HCT116 (cell line): ENCODE results near the gene RYR2. TPM values are rescaled to one million over a fixed set of nuclear protein-coding genes. Genes with fewer than 3 reads are reported as not detected.

Experiments used
- ATAC-seq: fragments of 200-7000 bp; cut with Tn5 transposase; 2 replicates; pipeline ENCODE4 v1.9.1; 2020; ENCODE audit warnings: mild to moderate bottlenecking, moderate library complexity
- BruUV-seq: library from RNA; stranded (reverse); fragments of 400-500 nt; replicated peaks from 2 replicates; lab custom pipeline; 2021; lab: Mats Ljungman, UMichigan
- CTCF ChIA-PET: fragments of 300-600 bp; sonication (Branson Sonifier 250); formaldehyde crosslinking; loops from one replicate; lab custom pipeline; 2021; ENCODE audit warnings: antibody characterized with exemption; lab: Charles Lee
- POLR2A ChIA-PET: fragments of 300-600, 350-600 bp; sonication (Branson Sonifier 250); formaldehyde crosslinking; loops from one replicate; lab custom pipeline; 2021; ENCODE audit warnings: antibody characterized with exemption; lab: Charles Lee
- RAD21 ChIA-PET, 2 experiments: fragments of 300-600 bp; sonication (Branson Sonifier 250); formaldehyde crosslinking; loops; one replicate each; lab custom pipeline; 2023; ENCODE audit warnings: low total read pairs in 2 of 2; ENCODE audit not compliant: uncharacterized antibody in 2 of 2, unreplicated experiment in 2 of 2, low non-redundant PET in 1 of 2; lab: Charles Lee
- DNase-seq: peaks from one replicate; pipeline ENCODE4 v3.0.0-alpha.2; 2010; ENCODE audit warnings: low read depth, low spot score
- H2AFZ ChIP-seq: fragments of 200-600 bp; shearing (Covaris generic), sonication (generic); 2 replicates; pipeline ENCODE4 v1.6.1; 2017; ENCODE audit warnings: low read depth, mixed run types, mixed read lengths, antibody characterized with exemption, low read length; ENCODE audit not compliant: poor library complexity, severe bottlenecking
- H3K27ac ChIP-seq: 2 replicates; pipeline ENCODE4 v1.5.1; 2012; ENCODE audit warnings: low read depth, low read length
- H3K27me3 ChIP-seq: fragments of 200-600 bp; sonication (generic); 2 replicates; pipeline ENCODE4 v1.6.1; 2016; ENCODE audit warnings: mixed run types, low read length, mixed read lengths; ENCODE audit not compliant: insufficient read depth
- H3K36me3 ChIP-seq, 2 experiments: fragments of 200-500 bp in 1 of 2; fragments of 200-600 bp in 1 of 2; sonication (Bioruptor generic) in 1 of 2; sonication (generic) in 1 of 2; 2 replicates each; pipeline versions ENCODE4 v1.5.1 to v1.6.1; 2014 to 2016; ENCODE audit warnings: low read length in 2 of 2, inconsistent platforms in 1 of 2, mixed read lengths in 1 of 2, mixed run types in 1 of 2; ENCODE audit not compliant: insufficient read depth in 2 of 2, control insufficient read depth in 1 of 2
- H3K4me1 ChIP-seq, 2 experiments: fragments of 200-600 bp in 1 of 2; sonication (generic) in 1 of 2; 2 replicates each; pipeline versions ENCODE4 v1.5.1 to v1.6.1; 2012 to 2017; ENCODE audit warnings: low read length in 2 of 2, inconsistent platforms in 1 of 2, mild to moderate bottlenecking in 1 of 2, mixed read lengths in 1 of 2, mixed run types in 1 of 2, moderate library complexity in 1 of 2; ENCODE audit not compliant: insufficient read depth in 2 of 2, control insufficient read depth in 1 of 2
- H3K4me2 ChIP-seq: fragments of 200-600 bp; sonication (generic); 2 replicates; pipeline ENCODE4 v1.6.1; 2017; ENCODE audit warnings: mixed run types, low read length, mixed read lengths
- H3K4me3 ChIP-seq, 2 experiments: fragments of 200-600 bp in 1 of 2; sonication (generic) in 1 of 2; replicated peaks in 1 of 2; 2 replicates each; pipeline ENCODE4 v1.5.1; 2011 to 2016; ENCODE audit warnings: low read length in 2 of 2, control low read depth in 1 of 2, low read depth in 1 of 2, mild to moderate bottlenecking in 1 of 2, mixed read lengths in 1 of 2, mixed run types in 1 of 2
- H3K79me2 ChIP-seq: fragments of 200-600 bp; sonication (generic); 2 replicates; pipeline ENCODE4 v1.6.1; 2017; ENCODE audit warnings: mild to moderate bottlenecking, mixed run types, low read length, moderate library complexity, mixed read lengths; ENCODE audit not compliant: insufficient read depth
- H3K9ac ChIP-seq: fragments of 200-600 bp; sonication (generic); 2 replicates; pipeline ENCODE4 v1.6.1; 2016; ENCODE audit warnings: low read length, mixed read lengths
- H3K9me2 ChIP-seq: fragments of 200-600 bp; sonication (generic), shearing (Covaris generic); 2 replicates; pipeline ENCODE4 v1.6.1; 2017; ENCODE audit warnings: mixed run types, mild to moderate bottlenecking, moderate library complexity; ENCODE audit not compliant: insufficient read depth
- H3K9me3 ChIP-seq, 2 experiments: fragments of 200-500 bp in 1 of 2; fragments of 200-600 bp in 1 of 2; sonication (Bioruptor generic) in 1 of 2; sonication (generic) in 1 of 2; 2 replicates each; pipeline ENCODE4 v1.6.1; 2014 to 2017; ENCODE audit warnings: low read length in 2 of 2, mixed read lengths in 2 of 2, inconsistent platforms in 1 of 2, low read depth in 1 of 2, mild to moderate bottlenecking in 1 of 2, mixed run types in 1 of 2, moderate library complexity in 1 of 2; ENCODE audit not compliant: control insufficient read depth in 1 of 2, insufficient read depth in 1 of 2
- H4K20me1 ChIP-seq: fragments of 200-600 bp; sonication (generic), shearing (Covaris generic); 2 replicates; pipeline ENCODE4 v1.6.1; 2017; ENCODE audit warnings: mixed run types, mild to moderate bottlenecking, moderate library complexity; ENCODE audit not compliant: insufficient read depth
- CBX3 ChIP-seq: IDR thresholded peaks from 2 replicates; pipeline ENCODE4 v1.6.1; 2012; ENCODE audit warnings: low read depth
- CEBPB ChIP-seq: IDR thresholded peaks from 2 replicates; pipeline ENCODE4 v1.6.1; 2012; ENCODE audit warnings: low read depth
- CTCF ChIP-seq, 3 experiments: fragments of 200-600 bp in 1 of 3; sonication (generic) in 1 of 3; IDR thresholded peaks in 2 of 3; conservative IDR thresholded peaks in 1 of 3; 2 replicates each; pipeline ENCODE4 v1.5.1; 2012 to 2017; ENCODE audit warnings: low read depth in 2 of 3, low read length in 2 of 3, antibody characterized with exemption in 1 of 3, borderline replicate concordance in 1 of 3, control low read depth in 1 of 3, mild to moderate bottlenecking in 1 of 3, mixed read lengths in 1 of 3, mixed run types in 1 of 3, moderate library complexity in 1 of 3; ENCODE audit not compliant: insufficient read depth in 1 of 3
- EZH2 ChIP-seq: fragments of 200-600 bp; sonication (generic); IDR thresholded peaks from 2 replicates; pipeline ENCODE4 v1.6.1; 2017; ENCODE audit warnings: antibody characterized with exemption, mixed run types
- EZH2phosphoT487 ChIP-seq: fragments of 200-600 bp; IDR thresholded peaks from 2 replicates; pipeline ENCODE4 v1.6.1; 2018; ENCODE audit warnings: antibody characterized with exemption, borderline replicate concordance
- FOSL1 ChIP-seq: IDR thresholded peaks from 2 replicates; pipeline ENCODE4 v1.6.1; 2012; ENCODE audit warnings: low read depth
- JUND ChIP-seq: IDR thresholded peaks from 2 replicates; pipeline ENCODE4 v1.6.1; 2012
- MAX ChIP-seq: IDR thresholded peaks from 2 replicates; pipeline ENCODE4 v1.6.1; 2012
- POLR2A ChIP-seq: IDR thresholded peaks from 2 replicates; pipeline ENCODE4 v1.7.0; 2011; ENCODE audit warnings: borderline replicate concordance; ENCODE audit not compliant: insufficient read depth, insufficient read length; ENCODE audit errors: extremely low read depth
- RAD21 ChIP-seq: IDR thresholded peaks from 2 replicates; pipeline ENCODE4 v1.6.1; 2012; ENCODE audit warnings: low read depth, mild to moderate bottlenecking
- SIN3A ChIP-seq: IDR thresholded peaks from 2 replicates; pipeline ENCODE4 v1.6.1; 2012; ENCODE audit warnings: low read depth
- SP1 ChIP-seq: IDR thresholded peaks from 2 replicates; pipeline ENCODE4 v1.6.1; 2012; ENCODE audit warnings: low read depth
- SRF ChIP-seq: IDR thresholded peaks from 2 replicates; pipeline ENCODE4 v1.6.1; 2012; ENCODE audit warnings: low read depth
- TCF7L2 ChIP-seq: IDR thresholded peaks from 2 replicates; pipeline ENCODE4 v1.7.0; 2011; ENCODE audit warnings: borderline replicate concordance, inconsistent platforms; ENCODE audit not compliant: insufficient read depth, insufficient read length; ENCODE audit errors: extremely low read depth
- YY1 ChIP-seq: IDR thresholded peaks from 2 replicates; pipeline ENCODE4 v1.6.1; 2011; ENCODE audit warnings: low read length, low read depth, moderate library complexity, mild to moderate bottlenecking; ENCODE audit not compliant: insufficient replicate concordance; ENCODE audit errors: extremely low read depth
- ZBTB33 ChIP-seq: IDR thresholded peaks from 2 replicates; pipeline ENCODE4 v1.6.1; 2011; ENCODE audit warnings: mild to moderate bottlenecking, low read length, moderate library complexity; ENCODE audit not compliant: insufficient replicate concordance; ENCODE audit errors: extremely low read depth
- ZFX ChIP-seq: fragments of 450-650 bp; IDR thresholded peaks from 2 replicates; pipeline ENCODE4 v1.6.1; 2017
- ZNF274 ChIP-seq: fragments of 200-500 bp; sonication (Bioruptor generic); IDR thresholded peaks from 2 replicates; pipeline ENCODE4 v1.6.1; 2014; ENCODE audit warnings: mild to moderate bottlenecking, low read depth, low read length, inconsistent platforms
- intact Hi-C: fragments of 100-400 bp; cut with micrococcal nuclease; formaldehyde crosslinking; loops from 2 replicates; pipeline ENCODE4 v1.10.0; 2022
- total RNA-seq: library from RNA; stranded (reverse); gene quantifications from one replicate; pipeline ENCODE4 v1.2.1, GENCODE V29; 2021; ENCODE audit not compliant: unreplicated experiment

The RYR2 gene
- total RNA-seq, 1 experiment from 2014 or later = 0.02 TPM

GRCh38 chr1:237341391-237341790, 299.4 kb downstream of the RYR2 start:
- ChIA-PET RAD21 (no interaction called here), POLR2A (no interaction called here), CTCF (no interaction called here)
- Histone ChIP-seq H3K9me3 (no peaks in the 10 kb centered on the region; a peak in 1 of 4 replicates), H3K4me1 (no peaks in the 10 kb centered on the region), H3K27me3 (no peaks in the 10 kb centered on the region), H3K79me2 (no peaks in the 10 kb centered on the region), H3K4me3 (no peak overlapping the region), H3K9me2 (no peaks in the 10 kb centered on the region), H2AFZ (no peak overlapping the region), H4K20me1 (no peaks in the 10 kb centered on the region), H3K4me2 (no peak overlapping the region), H3K9ac (no peak overlapping the region), H3K36me3 (no peaks in the 10 kb centered on the region), H3K27ac (no peak overlapping the region)
- intact Hi-C loops = no loop called here
- ATAC-seq (no peak), DNase-seq (no peak)
- no peak for TF ChIP-seq CTCF (IDR thresholded peaks at IDR 0.05 in 2 of 3, conservative IDR thresholded peaks at IDR 0.05 in 1 of 3; ENCODE audit: borderline replicate concordance in 1 of 3, insufficient read depth in 1 of 3, low read depth in 2 of 3, low read length in 2 of 3)
- TF ChIP-seq SIN3A = no peak
- no peak for TF ChIP-seq FOSL1
- no peak for TF ChIP-seq CBX3
- no peak for TF ChIP-seq CEBPB
- no peak for TF ChIP-seq SP1
- no peak for TF ChIP-seq EZH2
- no peak for TF ChIP-seq JUND
- TF ChIP-seq ZFX = no peak
- no peak for TF ChIP-seq EZH2phosphoT487
- no TSS peak for BruUV-seq

GRCh38 chr1:237342730-237343129, 300.7 kb downstream of the RYR2 start:
- Histone ChIP-seq H3K4me2 (no peak overlapping the region), H3K4me3 (no peak overlapping the region), H3K79me2 (no peaks in the 10 kb centered on the region), H3K27ac (no peak overlapping the region), H3K4me1 (no peaks in the 10 kb centered on the region), H3K9ac (no peak overlapping the region), H3K27me3 (no peaks in the 10 kb centered on the region), H3K36me3 (no peaks in the 10 kb centered on the region), H3K9me2 (no peaks in the 10 kb centered on the region), H2AFZ (no peak overlapping the region), H3K9me3 (no peaks in the 10 kb centered on the region; a peak in 1 of 4 replicates), H4K20me1 (no peaks in the 10 kb centered on the region)
- ChIA-PET CTCF (no interaction called here), RAD21 (no interaction called here), POLR2A (no interaction called here)
- intact Hi-C loops = no loop called here
- no peak for TF ChIP-seq ZBTB33
- no peak for TF ChIP-seq CEBPB
- TF ChIP-seq EZH2 = no peak
- no peak for TF ChIP-seq TCF7L2
- no peak for TF ChIP-seq RAD21
- TF ChIP-seq YY1 = no peak
- TF ChIP-seq ZNF274 = no peak
- TF ChIP-seq MAX = no peak
- no peak for TF ChIP-seq POLR2A
- no peak for TF ChIP-seq SRF
- no peak for TF ChIP-seq CBX3
- TF ChIP-seq EZH2phosphoT487 = no peak
- TF ChIP-seq ZFX = no peak
- BruUV-seq = no TSS peak
- DNase-seq = no peak
- no peak for ATAC-seq
